BLaER1 treated with 17β-estradiol and CSF1 and Interleukin-3, amounts not matched to agents 10 nM and 100 nM (cell line): Measurements from ENCODE around the gene GTPBP6.

ENCODE experiments used
- H3K27ac ChIP-seq, 11 experiments: shearing (Covaris generic); formaldehyde crosslinking; 2 replicates each; pipeline ENCODE4 v1.8.1; 2022
- H3K27me3 ChIP-seq, 11 experiments: shearing (Covaris generic); formaldehyde crosslinking; 2 replicates each; pipeline ENCODE4 v1.8.1; 2022
- H3K36me3 ChIP-seq, 11 experiments: shearing (Covaris generic); formaldehyde crosslinking; 2 replicates each; pipeline ENCODE4 v1.8.1; 2022
- H3K4me1 ChIP-seq, 10 experiments: shearing (Covaris generic); formaldehyde crosslinking; 2 replicates each; pipeline ENCODE4 v1.8.1; 2022
- H3K4me2 ChIP-seq, 11 experiments: shearing (Covaris generic); formaldehyde crosslinking; 2 replicates each; pipeline ENCODE4 v1.8.1; 2022
- H3K4me3 ChIP-seq, 10 experiments: shearing (Covaris generic); formaldehyde crosslinking; 2 replicates each; pipeline ENCODE4 v1.8.1; 2022
- H3K9ac ChIP-seq, 11 experiments: shearing (Covaris generic); formaldehyde crosslinking; 2 replicates each; pipeline ENCODE4 v1.8.1; 2022
- H3K9me3 ChIP-seq, 11 experiments: shearing (Covaris generic); formaldehyde crosslinking; replicated peaks in 1 of 11; 2 replicates each; pipeline ENCODE4 v1.8.1; 2022
- H4K20me1 ChIP-seq, 11 experiments: shearing (Covaris generic); formaldehyde crosslinking; 2 replicates each; pipeline ENCODE4 v1.8.1; 2022
- Cebpa-rat ChIP-seq, 11 experiments: shearing (Covaris generic); IDR thresholded peaks; 2 replicates each; pipeline ENCODE4 v1.8.1; 2022

Gene GTPBP6

DNA sequence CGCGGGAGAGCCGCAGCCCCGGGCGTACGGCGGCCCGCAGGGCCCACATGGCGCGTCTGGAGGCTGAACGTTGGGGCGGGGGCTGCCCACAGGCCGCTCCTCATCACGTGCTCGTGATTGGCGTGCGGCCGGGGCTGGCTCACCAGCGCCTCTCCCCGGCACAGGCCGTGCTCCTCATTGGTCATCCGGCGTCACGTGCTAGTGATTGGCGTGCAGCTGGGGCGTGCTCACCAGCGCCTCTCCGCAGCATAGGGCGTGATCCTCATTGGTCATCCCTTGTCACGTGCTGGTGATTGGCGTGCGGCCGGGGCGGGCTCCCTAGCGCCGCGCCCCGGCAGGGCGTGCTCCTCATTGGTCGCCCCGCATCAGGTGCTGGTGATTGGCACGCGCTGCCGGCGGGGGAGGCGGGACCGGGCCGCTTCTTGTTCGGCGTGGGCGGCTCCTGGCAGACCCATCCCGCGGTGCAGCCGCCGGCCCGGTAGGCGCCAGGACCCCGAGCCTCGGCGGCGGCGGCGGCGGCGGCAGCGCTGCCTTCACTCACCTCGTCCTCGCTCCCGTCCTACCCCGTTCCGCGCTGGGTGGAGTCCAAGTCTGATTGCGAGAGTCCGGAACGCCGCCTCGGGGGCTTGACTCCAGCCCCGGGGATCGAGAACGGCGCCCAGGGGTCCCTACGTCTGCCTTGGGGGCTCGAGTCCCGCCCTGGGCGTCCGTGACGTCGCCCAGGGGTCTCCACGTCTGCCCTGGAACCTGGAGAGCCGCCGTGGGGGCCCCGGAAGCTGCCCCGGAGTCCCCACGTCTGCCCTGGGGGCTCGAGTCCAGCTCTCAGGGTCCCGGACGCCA, at the start of gene GTPBP6:
GTPBP6 (minus strand) TSS at position 58 of the 840 bp plus-strand sequence; CDS start at position 49, 9 bp downstream.
- peak within 1 kb of the TSS; percentile 98 to 100 (median 99) for H3K9ac ChIP-seq
- H3K9me3 ChIP-seq: peaks cover 0 to 7% (median 0%) of the 10 kb centered on the region in 11 experiments; a peak in 3 of 22 replicates
- H3K27me3 ChIP-seq: no peaks in the 10 kb centered on the region
- H3K27ac ChIP-seq: peak within 1 kb of the TSS; percentile 99 to 100 (median 100)
- no peak for TF ChIP-seq Cebpa-rat (IDR thresholded peaks at IDR 0.05)
- H3K36me3 ChIP-seq: peaks cover 23 to 31% (median 27%) of the 10 kb centered on the region in 11 experiments
- H4K20me1 ChIP-seq: peaks cover 0 to 42% (median 26%) of the 10 kb centered on the region in 11 experiments; a peak in 17 of 22 replicates
- peak within 1 kb of the TSS; percentile 88 to 100 (median 98) for H3K4me3 ChIP-seq
- peak within 1 kb of the TSS; percentile 96 to 100 (median 99) for H3K4me2 ChIP-seq
- peaks cover 16 to 34% (median 27%) of the 10 kb centered on the region in 10 experiments; a peak in 19 of 20 replicates for H3K4me1 ChIP-seq

DNA sequence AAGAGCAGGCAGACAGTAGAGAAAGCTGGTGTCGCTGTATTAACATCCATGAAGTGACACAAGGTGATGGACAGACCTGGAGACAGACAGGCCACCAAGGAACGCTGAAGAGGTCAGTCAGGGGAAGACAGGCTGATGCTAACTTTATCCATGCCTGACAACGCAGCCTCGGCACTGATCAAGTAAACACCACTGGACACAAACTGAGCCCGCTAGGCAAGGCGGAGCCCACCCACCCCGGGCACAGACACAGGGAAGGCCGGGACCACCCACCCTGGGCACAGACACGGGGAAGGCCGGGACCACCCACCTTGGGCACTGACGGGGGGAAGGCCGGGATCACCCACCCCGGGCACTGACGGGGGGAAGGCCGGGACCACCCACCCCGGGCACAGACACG, 49.3 kb upstream of the GTPBP6 start:
- Histone ChIP-seq H4K20me1 (peaks cover 10 to 47% (median 36%) of the 10 kb centered on the region in 11 experiments; a peak in 20 of 22 replicates), H3K4me2 (peak overlapping the region in 10 of 11 experiments; percentile 66 to 97 (median 95); a peak in 16 of 22 replicates), H3K27me3 (peaks cover 23 to 32% (median 27%) of the 10 kb centered on the region in 11 experiments), H3K36me3 (peaks cover 4 to 15% (median 11%) of the 10 kb centered on the region in 11 experiments; a peak in 19 of 22 replicates), H3K27ac (peak overlapping the region in 6 of 11 experiments; percentile 11 to 80 (median 57); a peak in 9 of 22 replicates), H3K9me3 (peaks cover 14 to 20% (median 16%) of the 10 kb centered on the region in 11 experiments), H3K4me1 (peaks cover 27 to 60% (median 56%) of the 10 kb centered on the region in 10 experiments), H3K9ac (peak overlapping the region in 4 of 11 experiments; percentile 60 to 71 (median 67); a peak in 9 of 22 replicates), H3K4me3 (no peak overlapping the region)
- no peak for TF ChIP-seq Cebpa-rat (IDR thresholded peaks at IDR 0.05)

DNA sequence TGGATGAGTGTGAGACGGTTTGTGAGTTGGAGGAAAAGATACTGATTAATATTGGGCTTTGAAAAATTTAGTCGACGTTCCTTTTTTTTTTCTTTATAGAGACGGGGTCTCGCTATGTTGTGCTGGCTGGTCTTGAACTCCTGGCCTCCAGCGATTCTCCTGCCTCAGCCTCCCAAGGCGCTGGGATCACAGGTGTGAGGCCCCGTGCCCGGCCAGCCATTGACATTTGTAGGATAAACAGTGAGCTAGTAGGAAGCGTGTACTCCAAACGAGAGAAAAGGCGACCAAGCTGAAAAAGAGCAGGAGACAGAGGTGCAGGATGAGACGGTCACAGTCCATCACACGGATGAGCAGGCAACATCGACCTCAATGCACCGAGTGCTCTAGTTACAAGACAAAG, 48.8 kb upstream of the GTPBP6 start:
- Histone ChIP-seq H3K4me3 (no peak overlapping the region), H3K4me1 (peaks cover 24 to 55% (median 51%) of the 10 kb centered on the region in 10 experiments), H3K4me2 (peak overlapping the region in 7 of 11 experiments; percentile 94 to 97 (median 95); a peak in 12 of 22 replicates), H3K27me3 (peaks cover 18 to 27% (median 22%) of the 10 kb centered on the region in 11 experiments), H3K9ac (peak overlapping the region in 3 of 11 experiments; percentile 60 to 71 (median 68); a peak in 3 of 22 replicates), H4K20me1 (peaks cover 5 to 41% (median 31%) of the 10 kb centered on the region in 11 experiments; a peak in 20 of 22 replicates), H3K36me3 (peaks cover 4 to 20% (median 11%) of the 10 kb centered on the region in 11 experiments; a peak in 19 of 22 replicates), H3K27ac (peak overlapping the region in 5 of 11 experiments; percentile 11 to 80 (median 71); a peak in 6 of 22 replicates), H3K9me3 (peaks cover 19 to 26% (median 21%) of the 10 kb centered on the region in 11 experiments)
- no peak for TF ChIP-seq Cebpa-rat (IDR thresholded peaks at IDR 0.05)

DNA sequence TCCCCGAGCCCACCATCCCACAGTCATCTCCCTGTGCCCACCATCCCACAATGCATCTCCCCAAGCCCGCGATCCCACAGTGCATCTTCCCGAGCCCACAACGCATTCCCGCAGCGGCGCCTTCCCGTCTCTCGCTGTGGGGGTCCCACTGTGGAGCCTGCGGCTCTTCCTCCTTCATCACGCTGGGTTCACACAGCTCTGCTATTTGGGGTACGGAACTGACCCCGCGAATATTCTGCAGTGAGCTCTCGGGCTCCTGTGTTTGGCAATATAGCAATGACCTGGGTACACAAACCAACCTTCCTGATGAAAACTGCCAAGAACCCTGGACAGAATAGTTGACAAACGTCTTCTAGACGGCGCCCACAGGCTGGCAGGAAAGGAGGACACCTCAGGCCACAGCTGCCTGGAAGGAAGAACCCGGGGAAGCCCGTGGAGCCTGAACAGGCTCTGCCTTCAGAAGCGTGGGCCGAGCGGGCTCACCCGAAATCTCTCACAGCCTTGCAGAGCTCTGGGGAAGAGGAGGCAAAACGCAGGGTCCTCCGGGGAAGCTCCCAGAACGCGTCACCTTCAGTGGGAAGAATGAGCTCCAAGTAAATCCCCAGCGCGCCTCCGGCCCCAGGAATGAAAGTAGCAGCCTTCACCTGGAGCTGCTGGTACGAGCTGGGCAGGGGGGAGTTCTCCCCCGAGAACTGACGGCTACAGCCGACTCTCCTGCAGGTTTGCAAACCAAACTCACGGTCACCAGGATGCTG, 45.2 kb upstream of the GTPBP6 start:
- Histone ChIP-seq H3K9ac (no peak overlapping the region), H3K27me3 (no peaks in the 10 kb centered on the region), H3K27ac (no peak overlapping the region), H3K4me1 (peaks cover 9 to 19% (median 16%) of the 10 kb centered on the region in 10 experiments), H3K36me3 (peaks cover 32 to 55% (median 46%) of the 10 kb centered on the region in 11 experiments), H3K4me2 (no peak overlapping the region), H4K20me1 (peaks cover 0 to 10% (median 0%) of the 10 kb centered on the region in 11 experiments; a peak in 1 of 22 replicates), H3K9me3 (peaks cover 53 to 61% (median 56%) of the 10 kb centered on the region in 11 experiments), H3K4me3 (no peak overlapping the region)
- no peak for TF ChIP-seq Cebpa-rat (IDR thresholded peaks at IDR 0.05)

GRCh38 chrX:362937-363620, 44.5 kb upstream of the GTPBP6 start:
- H3K27ac ChIP-seq: no peak overlapping the region
- no peak overlapping the region for H3K9ac ChIP-seq
- peaks cover 32 to 58% (median 46%) of the 10 kb centered on the region in 11 experiments for H3K36me3 ChIP-seq
- H3K27me3 ChIP-seq: no peaks in the 10 kb centered on the region
- TF ChIP-seq Cebpa-rat (IDR thresholded peaks at IDR 0.05): no peak
- peaks cover 54 to 65% (median 56%) of the 10 kb centered on the region in 11 experiments for H3K9me3 ChIP-seq
- no peak overlapping the region for H3K4me3 ChIP-seq
- H3K4me1 ChIP-seq: peaks cover 3 to 17% (median 13%) of the 10 kb centered on the region in 10 experiments
- peaks cover 0 to 3% (median 0%) of the 10 kb centered on the region in 11 experiments; a peak in 1 of 22 replicates for H4K20me1 ChIP-seq
- H3K4me2 ChIP-seq: no peak overlapping the region

DNA sequence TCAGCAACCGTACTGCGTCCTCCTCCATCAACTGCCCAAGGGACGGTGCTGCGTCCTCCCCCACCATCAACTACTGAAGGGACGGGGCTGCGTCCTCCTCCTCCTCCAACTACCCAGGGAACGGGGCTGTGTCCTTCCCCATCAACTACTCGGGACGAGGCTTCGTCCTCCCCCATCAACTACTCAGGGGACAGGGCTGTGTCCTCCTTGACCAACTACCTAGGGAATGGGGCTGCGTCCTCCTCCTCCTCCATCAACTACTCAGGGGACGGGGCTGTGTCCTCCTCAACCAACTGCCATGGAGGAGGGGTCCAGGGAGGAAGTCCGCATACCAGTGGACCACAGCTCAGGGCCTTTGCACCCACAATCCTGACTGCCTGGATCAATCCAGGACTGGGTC, 43.8 kb upstream of the GTPBP6 start:
- no peak overlapping the region for H3K9ac ChIP-seq
- H3K4me2 ChIP-seq: no peak overlapping the region
- no peaks in the 10 kb centered on the region for H4K20me1 ChIP-seq
- no peak overlapping the region for H3K4me3 ChIP-seq
- no peak overlapping the region for H3K27ac ChIP-seq
- no peaks in the 10 kb centered on the region for H3K27me3 ChIP-seq
- peaks cover 54 to 66% (median 59%) of the 10 kb centered on the region in 11 experiments for H3K9me3 ChIP-seq
- H3K4me1 ChIP-seq: peaks cover 8 to 17% (median 13%) of the 10 kb centered on the region in 10 experiments
- no peak for TF ChIP-seq Cebpa-rat (IDR thresholded peaks at IDR 0.05)
- H3K36me3 ChIP-seq: peaks cover 32 to 59% (median 46%) of the 10 kb centered on the region in 11 experiments

- Histone ChIP-seq H3K27ac (no peak overlapping the region), H3K27me3 (no peaks in the 10 kb centered on the region), H3K4me3 (no peak overlapping the region), H3K4me2 (no peak overlapping the region), H4K20me1 (no peaks in the 10 kb centered on the region), H3K4me1 (peaks cover 16 to 21% (median 20%) of the 10 kb centered on the region in 10 experiments), H3K9me3 (peaks cover 54 to 64% (median 59%) of the 10 kb centered on the region in 11 experiments), H3K9ac (no peak overlapping the region), H3K36me3 (peaks cover 32 to 59% (median 46%) of the 10 kb centered on the region in 11 experiments)
- TF ChIP-seq Cebpa-rat (IDR thresholded peaks at IDR 0.05): no peak
These were observed 42.9 kb upstream of the GTPBP6 start for GRCh38 chrX:361231-362145.
